ENCODE data around the gene BAZ1B. TPM values are rescaled to one million over a fixed set of nuclear protein-coding genes. Genes with fewer than 3 reads are reported as not detected.
"Not testable (repeated sequence)": the region's sequence is repeated elsewhere in the genome, so short reads cannot be mapped to it uniquely, and the experiment has no call there.

Gene BAZ1B
- total RNA-seq, 1 donor from 2014 or later = 40.9 TPM

DNA sequence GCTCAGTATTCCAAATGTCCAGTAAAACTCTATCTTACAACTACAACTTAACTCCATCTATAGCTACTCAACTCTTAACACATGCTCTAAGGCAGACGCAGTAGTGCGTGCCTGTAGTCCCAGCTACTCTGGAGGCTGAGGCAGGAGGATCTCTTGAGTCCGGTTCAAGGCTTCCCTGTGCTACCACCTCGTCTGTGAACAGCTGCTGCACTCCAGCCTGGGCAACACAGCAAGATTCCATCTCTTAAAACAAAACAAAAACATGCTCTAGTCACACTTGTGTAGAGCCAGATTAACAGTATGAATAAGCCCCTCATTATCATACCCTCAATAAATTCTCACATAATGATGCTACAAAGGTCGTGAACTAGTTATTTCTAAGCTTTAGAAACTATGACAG lies 3.6 kb downstream of the BAZ1B start:
- ATAC-seq (no peak), DNase-seq (ENCODE audit: missing footprints) (no peak)
- intact Hi-C loops (cut with DNase I) = no loop called here

DNA sequence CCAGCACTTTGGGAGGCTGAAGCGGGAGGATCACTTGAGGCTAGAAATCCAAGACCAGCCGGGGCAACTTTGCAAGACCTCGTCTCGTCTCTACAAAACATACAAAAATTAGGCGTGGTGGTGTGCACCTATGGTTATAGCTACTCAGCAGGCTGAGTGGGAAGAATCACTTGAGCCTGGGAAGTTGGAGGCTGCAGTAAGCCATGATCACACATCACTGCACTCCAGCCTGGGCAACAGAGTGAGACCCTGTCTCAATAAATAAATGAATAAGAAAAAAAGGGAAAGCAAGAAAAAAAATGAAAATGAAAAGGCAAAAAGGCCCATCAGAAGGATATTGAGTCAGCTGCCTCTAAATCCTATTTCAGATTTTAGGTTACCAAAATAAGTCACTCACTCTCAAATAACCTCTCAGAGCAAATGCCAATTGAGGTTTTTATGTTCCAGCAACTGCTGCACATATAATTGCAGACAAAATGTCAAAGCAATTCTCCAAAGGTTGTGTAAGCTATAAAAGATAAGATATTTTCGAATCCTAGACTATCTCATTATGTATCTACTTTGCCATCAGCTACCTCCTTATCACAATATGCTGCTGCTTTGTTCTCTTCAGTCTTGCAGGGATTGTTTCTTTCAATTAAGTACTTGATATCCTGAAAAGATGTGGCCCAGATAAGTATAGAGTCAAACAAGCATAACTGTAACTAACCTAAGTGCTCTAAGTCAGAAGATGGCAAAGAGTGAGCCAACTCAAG lies 4.7 kb downstream of the BAZ1B start:
- DNase-seq (ENCODE audit: missing footprints) = no peak
- no peak for ATAC-seq
- intact Hi-C loops (cut with DNase I) = no loop called here

DNA sequence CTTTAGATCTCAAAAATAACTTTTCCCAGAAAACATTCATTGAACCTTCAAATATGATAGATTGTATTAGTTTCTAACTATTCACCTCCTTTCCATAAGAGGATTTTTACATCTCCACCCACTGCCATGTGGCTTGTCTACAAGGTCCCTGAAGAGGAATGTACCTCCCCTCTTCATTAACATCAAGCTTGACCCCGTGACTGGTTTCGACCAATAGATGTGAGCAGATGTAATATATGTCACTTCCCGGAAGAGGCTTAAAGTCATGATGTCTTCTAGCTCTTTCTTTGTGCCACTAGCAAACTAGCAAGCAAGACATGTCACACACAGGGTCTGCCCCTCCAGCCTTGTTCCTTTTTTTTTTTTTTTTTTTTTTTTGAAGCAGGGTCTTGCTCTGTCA lies 6.9 kb downstream of the BAZ1B start:
- DNase-seq (ENCODE audit: missing footprints) = no peak

DNA sequence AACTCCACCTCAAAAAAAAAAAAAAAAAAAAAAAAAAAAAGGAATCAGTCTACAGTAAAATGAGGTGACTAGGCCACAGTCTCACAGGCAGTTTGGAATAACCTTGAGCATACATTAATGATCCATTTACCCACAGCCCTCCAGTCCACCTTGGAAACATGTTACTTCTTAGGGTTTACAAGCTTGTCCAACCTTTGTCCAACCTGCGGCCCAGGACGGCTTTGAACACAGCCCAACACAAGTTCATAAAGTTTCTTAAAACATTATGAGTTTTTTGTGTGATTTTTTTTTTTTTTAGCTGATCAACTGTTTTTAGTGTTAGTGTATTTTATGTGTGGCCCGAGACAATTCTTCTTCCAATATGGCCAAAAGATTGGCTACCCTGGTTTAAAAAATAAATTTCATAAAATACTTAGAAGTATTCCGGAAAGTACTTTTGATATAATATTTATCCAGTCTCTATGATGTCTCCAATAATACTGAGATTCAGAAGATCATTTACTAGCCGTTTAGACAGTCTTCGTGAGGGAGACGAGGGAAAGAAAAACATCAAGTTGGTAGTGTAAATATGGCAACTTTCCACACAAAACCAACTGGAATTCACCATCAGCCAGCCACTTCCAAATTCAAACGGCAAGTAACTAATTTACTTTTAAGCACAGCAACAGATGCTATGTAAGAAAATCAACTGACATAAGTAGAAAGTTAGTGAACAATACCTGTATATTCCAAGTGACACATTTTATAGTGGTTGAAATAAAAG lies 9.9 kb downstream of the BAZ1B start:
- ATAC-seq (no peak), DNase-seq (ENCODE audit: missing footprints) (no peak)
- intact Hi-C loops (cut with DNase I) = no loop called here

More for the DNA sequence above, 6.9 kb downstream of the BAZ1B start:
- intact Hi-C loops (cut with DNase I) = no loop called here
- no peak for ATAC-seq

DNA sequence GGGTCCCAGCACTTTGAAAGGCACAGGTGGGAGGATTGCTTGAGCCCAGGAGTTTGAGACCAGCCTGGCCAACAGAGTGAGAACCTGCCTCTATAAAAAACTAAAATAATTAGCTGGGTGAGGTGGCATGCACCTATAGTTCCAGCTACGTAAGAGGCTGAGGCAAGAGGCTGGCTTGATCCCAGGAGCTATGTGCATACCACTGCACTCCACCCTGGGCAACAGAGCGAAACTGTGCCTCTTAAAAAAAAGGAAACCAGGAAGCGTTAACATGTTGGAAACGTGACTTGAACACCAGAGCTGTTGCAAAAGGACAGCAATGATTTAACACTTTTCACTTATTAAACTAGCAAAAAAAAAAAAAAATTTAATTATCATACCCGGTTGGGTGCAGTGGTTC lies 12.6 kb downstream of the BAZ1B start:
- no peak for ATAC-seq
- no peak for DNase-seq (ENCODE audit: missing footprints)
- intact Hi-C loops (cut with DNase I) = no loop called here

DNA sequence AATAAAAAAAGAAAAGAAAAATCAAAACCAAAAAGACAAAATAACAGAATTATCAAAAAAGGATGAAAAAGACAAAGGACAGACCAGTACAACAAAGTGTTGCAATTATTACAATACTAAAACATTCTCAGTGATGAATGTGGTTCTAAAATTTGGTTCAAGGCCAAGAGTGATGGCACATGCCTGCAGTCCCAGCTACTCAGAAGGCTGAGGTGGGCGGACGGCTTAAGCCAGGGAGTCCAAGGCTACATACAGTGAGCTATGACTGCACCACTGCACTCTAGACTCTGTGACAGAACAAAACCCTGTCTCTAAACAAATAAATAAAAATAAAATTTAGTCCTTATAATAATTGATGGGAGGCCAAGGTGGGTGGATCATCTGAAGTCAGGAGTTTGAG lies 14.5 kb downstream of the BAZ1B start:
- ATAC-seq (no peak), DNase-seq (ENCODE audit: missing footprints) (no peak)
- intact Hi-C loops (cut with DNase I) = no loop called here

DNA sequence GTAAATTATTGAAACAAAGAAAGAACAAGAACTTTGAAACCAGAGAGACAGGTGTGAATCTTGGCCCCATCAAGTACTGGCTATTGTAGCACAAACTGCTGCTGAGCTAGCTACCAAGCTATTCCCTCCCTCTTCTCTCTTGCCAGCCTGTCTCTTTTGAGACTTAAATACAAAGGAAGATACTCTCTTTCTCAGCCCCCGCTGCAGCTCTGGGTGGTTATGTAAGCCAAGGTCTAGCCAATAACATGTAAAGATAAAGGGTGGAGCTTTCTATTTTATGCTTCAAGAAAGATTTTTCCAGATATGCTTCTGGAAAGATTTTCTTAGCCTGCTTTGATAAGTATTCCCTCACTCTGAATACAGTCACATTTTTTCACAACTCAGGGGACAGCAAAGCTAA lies 17.2 kb downstream of the BAZ1B start:
- ATAC-seq (no peak), DNase-seq (ENCODE audit: missing footprints) (no peak)
- intact Hi-C loops (cut with DNase I) = no loop called here

DNA sequence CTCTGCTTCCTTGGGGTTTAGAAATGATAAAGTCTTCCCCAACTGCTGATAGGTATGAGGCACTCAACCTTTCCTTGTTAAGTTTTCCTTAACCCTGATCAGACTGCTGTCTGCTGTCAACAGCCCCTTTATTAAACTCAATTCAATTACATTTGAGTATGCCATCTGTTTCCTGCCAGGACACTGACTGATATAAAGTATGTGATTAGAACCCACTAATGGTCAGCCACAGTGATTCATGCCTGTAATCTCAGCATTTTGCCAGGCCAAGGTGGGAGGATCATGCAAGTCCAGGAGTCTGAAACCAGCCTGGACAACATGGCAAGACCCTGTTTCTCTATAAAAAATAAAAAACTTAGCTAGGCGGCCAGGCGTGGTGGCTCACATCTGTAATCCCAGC lies 18.1 kb downstream of the BAZ1B start:
- intact Hi-C loops (cut with DNase I) = no loop called here
- no peak for ATAC-seq
- DNase-seq (ENCODE audit: missing footprints) = no peak

DNA sequence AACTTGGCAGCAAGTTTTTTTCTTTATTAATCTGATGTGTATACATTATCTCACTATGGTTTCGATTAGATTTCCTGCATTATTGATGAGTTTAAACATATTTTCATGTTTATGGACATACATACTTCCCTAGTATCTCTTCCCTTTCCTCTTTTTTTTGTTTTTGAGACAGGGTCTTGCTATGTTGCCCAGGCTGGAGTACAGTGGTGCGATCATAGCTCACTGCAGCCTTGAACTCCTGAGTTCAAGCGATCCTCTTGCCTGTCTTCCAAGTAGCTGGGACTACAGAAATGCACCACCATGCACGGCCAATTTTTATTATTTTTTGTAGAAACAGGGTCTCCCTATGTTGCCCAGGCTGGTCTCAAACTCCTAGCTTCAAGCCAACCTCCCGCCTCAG lies 18.9 kb downstream of the BAZ1B start:
- intact Hi-C loops (cut with DNase I) = no loop called here
- DNase-seq (ENCODE audit: missing footprints) = no peak
- ATAC-seq = no peak

DNA sequence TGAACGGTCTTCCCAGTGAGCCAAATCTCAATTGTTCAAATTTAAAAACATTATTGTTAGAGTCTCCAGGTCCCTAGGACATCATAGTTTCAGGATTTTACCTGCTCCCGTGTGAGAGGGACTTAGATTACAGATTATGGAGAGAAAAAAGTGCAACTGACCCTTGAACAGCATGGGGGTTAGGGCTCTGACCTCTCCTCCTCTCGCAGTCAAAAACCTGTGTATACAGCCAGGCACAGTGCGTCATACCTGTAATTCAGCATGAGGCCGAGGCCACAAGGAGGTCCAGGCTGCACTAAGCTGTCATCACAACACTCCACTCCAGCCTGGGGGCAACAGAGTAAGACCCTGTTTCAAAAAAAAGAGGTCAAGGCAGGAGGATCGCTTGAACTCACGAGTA lies 25.5 kb downstream of the BAZ1B start:
- intact Hi-C loops (cut with DNase I) = no loop called here
- no peak for ATAC-seq
- no peak for DNase-seq (ENCODE audit: missing footprints)

DNA sequence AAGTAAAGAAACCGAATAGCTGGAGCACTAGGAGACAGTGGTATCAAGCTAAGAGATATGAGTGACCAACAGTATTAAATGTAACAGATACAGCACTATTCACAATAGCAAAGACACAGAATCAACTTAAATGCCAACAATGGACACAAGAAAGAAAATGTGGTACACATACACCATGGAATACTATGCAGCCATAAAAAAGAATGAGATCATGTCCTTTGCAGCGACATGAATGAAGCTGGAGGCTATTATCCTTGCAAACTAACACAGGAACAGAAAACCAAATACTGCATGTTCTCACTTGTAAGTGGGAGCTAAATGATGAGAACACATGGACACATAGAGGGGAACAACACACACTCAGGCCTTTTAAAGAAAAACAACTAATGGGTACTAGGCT lies 26.6 kb downstream of the BAZ1B start:
- intact Hi-C loops (cut with DNase I); DNase-seq (ENCODE audit: missing footprints); ATAC-seq: not testable (repeated sequence)

DNA sequence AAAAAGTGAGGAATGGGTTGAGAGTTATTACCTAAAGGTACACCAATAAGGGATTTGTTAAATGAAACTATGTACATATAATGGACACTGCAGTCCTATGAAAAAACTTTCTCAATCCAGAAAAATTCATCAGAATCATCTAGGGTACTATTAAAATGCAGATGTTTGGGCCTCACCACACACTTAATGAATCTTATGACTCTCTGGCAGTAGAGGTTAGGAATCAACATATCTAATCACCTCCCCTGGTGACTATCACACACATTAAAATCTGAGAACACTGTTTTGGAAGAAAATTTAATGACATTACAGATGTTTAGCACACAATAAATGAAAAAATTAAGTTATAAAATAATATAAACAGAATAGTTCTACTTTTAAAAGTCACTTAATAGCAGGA lies 32.1 kb downstream of the BAZ1B start:
- intact Hi-C loops (cut with DNase I) = no loop called here

DNA sequence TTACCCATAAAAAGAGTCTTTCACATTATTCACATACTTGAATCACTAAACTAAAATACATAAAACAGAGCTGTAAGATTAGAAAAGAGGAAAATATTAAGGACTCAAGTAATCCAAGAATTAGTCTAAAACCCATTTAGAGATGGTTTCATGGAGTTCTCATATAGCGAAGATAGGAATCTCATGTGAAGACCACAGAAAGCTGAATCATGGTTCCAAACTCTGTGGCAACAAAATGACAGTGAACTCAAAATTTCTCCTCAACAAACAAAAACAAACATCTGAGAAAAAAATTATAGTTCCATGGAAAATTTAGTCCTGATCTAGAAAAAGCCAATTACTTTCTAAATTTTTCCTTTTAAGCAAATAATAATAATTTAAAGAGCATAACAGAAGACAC lies 34.6 kb downstream of the BAZ1B start:
- no peak for DNase-seq (ENCODE audit: missing footprints)

More for the DNA sequence above, 32.1 kb downstream of the BAZ1B start:
- DNase-seq (ENCODE audit: missing footprints) (no peak), ATAC-seq (no peak)

DNA sequence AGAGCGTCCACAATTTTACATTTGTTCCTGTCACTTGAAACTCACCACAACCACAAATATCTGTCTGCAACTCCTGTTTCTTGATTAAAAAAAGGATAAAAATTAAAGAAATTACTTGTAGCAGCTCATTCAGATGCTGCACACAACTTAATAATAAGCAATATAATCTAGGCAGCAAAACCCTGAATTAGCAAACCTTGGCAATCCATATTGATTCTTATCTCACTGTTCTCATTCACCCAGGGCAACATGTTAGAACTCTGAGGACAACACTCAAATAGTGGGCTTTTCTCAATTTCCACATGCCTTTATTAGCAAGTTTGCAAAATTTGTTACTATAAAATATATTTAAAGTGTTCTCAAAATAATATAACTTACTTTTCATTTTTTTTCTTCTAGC lies 38.9 kb downstream of the BAZ1B start:
- ATAC-seq (no peak), DNase-seq (ENCODE audit: missing footprints) (no peak)
- intact Hi-C loops (cut with DNase I) = no loop called here

More for the DNA sequence above, 34.6 kb downstream of the BAZ1B start:
- intact Hi-C loops (cut with DNase I) = no loop called here
- ATAC-seq = no peak

DNA sequence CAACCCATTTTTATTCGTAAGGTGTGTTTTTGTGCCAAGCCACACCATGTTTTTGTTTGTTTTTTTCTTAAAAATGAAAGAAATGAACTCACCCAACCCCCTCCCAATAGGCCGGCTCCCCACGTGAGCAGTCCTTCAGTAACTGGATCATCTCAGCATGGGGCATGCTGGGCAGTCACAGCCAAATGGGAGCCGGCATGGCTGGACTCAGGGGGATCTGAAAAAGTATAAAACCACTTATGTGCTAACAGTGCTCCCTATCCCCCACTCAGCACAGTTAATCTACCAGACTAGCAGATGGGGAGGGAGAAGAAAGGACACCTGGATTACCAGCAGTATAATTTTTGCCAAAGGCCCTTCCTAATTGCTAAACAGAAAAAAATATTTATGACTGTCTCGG lies 39.3 kb downstream of the BAZ1B start:
- DNase-seq (ENCODE audit: missing footprints) = no peak
- intact Hi-C loops (cut with DNase I) = no loop called here
- ATAC-seq = no peak

DNA sequence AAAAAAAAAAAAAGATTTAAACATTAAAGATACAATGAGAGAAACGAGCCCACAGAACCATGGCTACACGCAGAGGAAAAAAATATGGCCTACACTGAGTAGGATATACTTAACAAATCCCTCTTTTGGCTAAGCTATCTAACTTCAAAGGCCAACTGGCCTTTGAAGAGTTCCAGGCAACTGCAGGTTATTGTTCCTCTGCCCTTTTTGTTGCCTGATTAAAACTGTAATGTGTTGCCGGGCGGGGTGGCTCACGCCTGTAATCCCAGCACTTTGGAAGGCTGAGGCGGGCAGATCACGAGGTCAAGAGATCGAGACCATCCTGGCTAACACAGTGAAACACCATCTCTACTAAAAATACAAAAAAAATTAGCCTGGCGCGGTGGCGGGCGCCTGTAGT lies 40.6 kb downstream of the BAZ1B start:
- intact Hi-C loops (cut with DNase I); DNase-seq (ENCODE audit: missing footprints); ATAC-seq: not testable (repeated sequence)

DNA sequence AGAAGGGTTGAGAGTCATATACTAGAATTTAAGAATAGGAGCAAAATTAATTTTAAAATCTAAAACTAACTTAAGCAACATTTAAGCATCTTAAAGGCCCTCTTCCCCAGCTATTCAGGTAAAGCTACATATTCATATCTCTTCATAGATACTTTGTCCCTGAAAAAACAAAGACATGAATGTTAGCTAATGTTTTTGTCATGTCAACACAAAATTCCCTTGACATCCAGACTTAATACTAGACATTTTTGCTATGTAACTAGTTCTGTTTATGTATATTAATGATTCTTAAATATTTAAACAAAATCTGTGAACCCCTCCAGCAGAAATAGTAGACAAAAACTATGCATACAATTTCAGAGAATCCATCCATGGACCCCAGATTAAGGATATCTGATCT lies 43.5 kb downstream of the BAZ1B start:
- ATAC-seq (no peak), DNase-seq (ENCODE audit: missing footprints) (no peak)
- intact Hi-C loops (cut with DNase I) = no loop called here

DNA sequence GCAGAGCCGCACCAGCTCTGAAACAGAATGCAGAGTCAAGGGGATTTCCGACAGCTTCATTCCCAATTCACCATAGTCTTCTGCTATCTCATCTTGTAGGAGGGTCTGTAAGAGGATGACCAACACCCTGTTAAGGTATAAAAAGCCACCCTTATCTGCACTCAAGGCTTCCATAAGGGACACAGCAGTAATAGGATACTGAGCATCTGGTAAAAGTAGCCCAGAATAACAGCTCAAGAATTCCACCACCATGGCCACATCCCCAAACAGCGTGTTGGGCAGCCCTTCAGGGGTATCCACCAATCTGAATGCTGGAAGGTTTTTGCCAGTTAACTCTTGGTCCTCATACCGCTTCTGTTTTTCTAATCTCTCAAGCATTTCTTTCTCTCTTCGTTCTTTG lies 44.7 kb downstream of the BAZ1B start:
- no peak for ATAC-seq
- no peak for DNase-seq (ENCODE audit: missing footprints)
- intact Hi-C loops (cut with DNase I) = no loop called here

DNA sequence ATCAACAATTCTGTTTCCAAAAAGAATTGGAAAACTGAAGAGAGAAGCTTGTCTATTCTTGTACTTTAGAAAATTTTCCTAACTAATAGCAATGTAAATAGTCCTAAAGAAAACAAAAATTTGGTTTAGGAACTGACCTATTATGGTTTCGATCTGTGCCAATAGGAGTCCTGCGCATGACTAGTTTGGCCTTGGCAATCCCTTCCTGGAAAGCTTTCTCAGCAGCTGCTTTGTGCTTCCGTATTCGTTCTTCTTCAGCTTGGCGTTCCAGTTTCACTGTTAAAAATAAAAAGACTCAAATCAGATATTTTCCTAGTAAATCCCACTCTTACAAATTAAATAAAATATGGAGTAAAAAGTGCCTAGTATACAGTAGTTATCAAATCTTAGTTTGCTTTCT lies 51.9 kb downstream of the BAZ1B start:
- ATAC-seq (no peak), DNase-seq (ENCODE audit: missing footprints) (no peak)
- intact Hi-C loops (cut with DNase I) = no loop called here

DNA sequence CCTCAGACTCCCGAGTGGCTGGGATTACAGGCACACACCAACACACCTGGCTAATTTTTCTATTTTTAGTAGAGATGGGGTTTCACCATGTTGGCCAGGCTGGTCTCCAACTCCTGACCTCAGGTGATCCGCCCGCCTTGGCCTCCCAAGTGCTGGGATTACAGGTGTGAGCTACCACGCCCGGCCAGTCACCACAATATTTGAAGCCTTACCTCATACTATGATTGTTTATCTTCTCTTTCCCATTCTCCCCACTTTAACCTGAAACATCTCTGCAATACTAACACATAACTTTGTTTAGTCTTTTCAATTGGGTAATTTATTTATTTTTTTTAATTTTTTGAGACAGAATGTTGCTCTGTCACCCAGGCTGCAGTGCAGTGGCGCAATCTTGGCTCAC lies 55.0 kb downstream of the BAZ1B start:
- intact Hi-C loops (cut with DNase I); DNase-seq (ENCODE audit: missing footprints); ATAC-seq: not testable (repeated sequence)

Measured in Right ventricle myocardium inferior (tissue), 1 donor.